Measurements from ENCODE around the gene ERGIC3. TPM values are rescaled to one million over a fixed set of nuclear protein-coding genes. Genes with fewer than 3 reads are reported as not detected.

The ERGIC3 gene
- total and polyA plus RNA-seq, 2 experiments from 2014 or later: 309 to 369 TPM

DNA sequence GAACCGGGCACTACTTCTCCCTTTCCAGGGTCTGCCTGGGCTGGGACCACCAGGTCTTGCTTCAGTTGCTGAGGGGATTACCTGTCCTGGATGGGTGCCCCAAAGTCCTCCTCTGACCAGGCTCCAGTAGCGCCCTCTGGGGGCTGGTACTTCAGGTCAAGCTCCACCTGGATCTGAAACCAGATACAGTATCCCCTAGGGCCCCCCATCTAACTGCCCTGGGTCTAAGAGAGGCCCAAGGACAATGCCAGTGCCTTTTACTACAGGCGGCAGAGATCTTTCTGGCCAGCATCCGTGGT lies 62.5 kb downstream of the ERGIC3 start:
- TF ChIP-seq, protein P1, sequence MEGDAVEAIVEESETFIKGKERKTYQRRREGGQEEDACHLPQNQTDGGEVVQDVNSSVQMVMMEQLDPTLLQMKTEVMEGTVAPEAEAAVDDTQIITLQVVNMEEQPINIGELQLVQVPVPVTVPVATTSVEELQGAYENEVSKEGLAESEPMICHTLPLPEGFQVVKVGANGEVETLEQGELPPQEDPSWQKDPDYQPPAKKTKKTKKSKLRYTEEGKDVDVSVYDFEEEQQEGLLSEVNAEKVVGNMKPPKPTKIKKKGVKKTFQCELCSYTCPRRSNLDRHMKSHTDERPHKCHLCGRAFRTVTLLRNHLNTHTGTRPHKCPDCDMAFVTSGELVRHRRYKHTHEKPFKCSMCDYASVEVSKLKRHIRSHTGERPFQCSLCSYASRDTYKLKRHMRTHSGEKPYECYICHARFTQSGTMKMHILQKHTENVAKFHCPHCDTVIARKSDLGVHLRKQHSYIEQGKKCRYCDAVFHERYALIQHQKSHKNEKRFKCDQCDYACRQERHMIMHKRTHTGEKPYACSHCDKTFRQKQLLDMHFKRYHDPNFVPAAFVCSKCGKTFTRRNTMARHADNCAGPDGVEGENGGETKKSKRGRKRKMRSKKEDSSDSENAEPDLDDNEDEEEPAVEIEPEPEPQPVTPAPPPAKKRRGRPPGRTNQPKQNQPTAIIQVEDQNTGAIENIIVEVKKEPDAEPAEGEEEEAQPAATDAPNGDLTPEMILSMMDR (IDR thresholded peaks at IDR 0.05; ENCODE audit: poor library complexity): peak; percentile 28
- no peak for TF ChIP-seq EZH2 (IDR thresholded peaks at IDR 0.05; ENCODE audit: borderline replicate concordance)
- H3K9me2 ChIP-seq (replicated peaks; ENCODE audit: insufficient read depth): no peaks in the 10 kb centered on the region
- H3K4me3 ChIP-seq: no peak overlapping the region
- WGBS (ENCODE audit: low lambda C conversion rate, missing lambda C conversion rate): 56% methylated on average over 4 of the region's 4 CpGs
- no peak overlapping the region for H3K4me2 ChIP-seq
- no peaks in the 10 kb centered on the region for H3K9me3 ChIP-seq (ENCODE audit: low read depth)
- no peaks in the 10 kb centered on the region for H4K20me1 ChIP-seq (ENCODE audit: insufficient read depth, poor library complexity, severe bottlenecking)
- peaks cover 25% of the 10 kb centered on the region for H3K27me3 ChIP-seq
- H3K79me2 ChIP-seq: no peaks in the 10 kb centered on the region
- DNase-seq (ENCODE audit: low spot score): no peak
- peaks cover 13% of the 10 kb centered on the region for H3K4me1 ChIP-seq (ENCODE audit: insufficient read depth)
- H3K27ac ChIP-seq: no peak overlapping the region
- H2AFZ ChIP-seq: no peak overlapping the region
- H3K36me3 ChIP-seq (replicated peaks; ENCODE audit: insufficient read depth, low read depth): no peaks in the 10 kb centered on the region

DNA sequence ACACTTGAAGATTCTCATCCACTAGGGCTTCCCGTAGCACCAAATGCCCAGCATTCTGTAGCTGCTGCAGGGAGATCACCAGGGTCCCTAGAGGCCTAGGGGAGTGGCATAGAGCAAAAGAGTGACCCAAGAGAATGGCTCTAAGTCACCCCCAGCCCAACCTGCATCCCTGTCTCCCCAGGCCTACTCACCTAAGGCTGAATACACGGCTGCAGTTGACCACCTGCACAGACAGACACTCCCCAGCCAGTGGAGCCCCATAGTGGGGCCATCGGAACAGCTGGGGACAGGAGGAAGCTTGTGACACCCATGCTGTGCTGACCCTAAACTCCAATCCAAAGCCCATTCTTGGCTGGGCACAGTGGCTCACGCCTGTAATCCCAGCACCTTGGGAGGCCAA lies 64.2 kb downstream of the ERGIC3 start:
- no peak for DNase-seq (ENCODE audit: low spot score)
- no peak overlapping the region for H3K4me3 ChIP-seq
- H3K9me2 ChIP-seq (replicated peaks; ENCODE audit: insufficient read depth): no peaks in the 10 kb centered on the region
- no peaks in the 10 kb centered on the region for H3K36me3 ChIP-seq (replicated peaks; ENCODE audit: insufficient read depth, low read depth)
- H3K27ac ChIP-seq: no peak overlapping the region
- peaks cover 8% of the 10 kb centered on the region for H3K4me1 ChIP-seq (ENCODE audit: insufficient read depth)
- no peaks in the 10 kb centered on the region for H3K9me3 ChIP-seq (ENCODE audit: low read depth)
- no peaks in the 10 kb centered on the region for H3K79me2 ChIP-seq
- peaks cover 10% of the 10 kb centered on the region for H3K27me3 ChIP-seq
- no peaks in the 10 kb centered on the region for H4K20me1 ChIP-seq (ENCODE audit: insufficient read depth, poor library complexity, severe bottlenecking)
- no peak for TF ChIP-seq EZH2phosphoT487 (IDR thresholded peaks at IDR 0.05; ENCODE audit: low read depth, severe bottlenecking, unreplicated experiment)
- TF ChIP-seq EZH2 (IDR thresholded peaks at IDR 0.05; ENCODE audit: borderline replicate concordance): no peak
- TF ChIP-seq, protein P1 (IDR thresholded peaks at IDR 0.05; ENCODE audit: poor library complexity): no peak
- H2AFZ ChIP-seq: no peak overlapping the region
- H3K4me2 ChIP-seq: no peak overlapping the region
- whole genome bisulfite sequencing (ENCODE audit: low lambda C conversion rate, missing lambda C conversion rate): 88% methylated on average over 4 of the region's 4 CpGs

Small RNA genes lying within 50 kb of the gene (small RNA-seq; reads per million reads assigned to genes)
- not detected for gene RPL37P1

Other genes with a start within 250 kb of the ERGIC3 start
- not detected in 2 replicates for gene FAM83C, start 249.7 kb upstream of the ERGIC3 start, total RNA-seq
- gene FAM83C, start 249.7 kb upstream of the ERGIC3 start, polyA plus RNA-seq: 0.10 TPM in 1 of 2 replicates, not detected in the other
- gene UQCC1, start 130.1 kb upstream of the ERGIC3 start, total RNA-seq: 28.2 and 31.8 TPM in 2 replicates
- gene UQCC1, start 130.1 kb upstream of the ERGIC3 start, polyA plus RNA-seq: 33.1 and 38.8 TPM in 2 replicates
- 1.0 and 1.6 TPM in 2 replicates for gene GDF5, start 103.8 kb upstream of the ERGIC3 start, total RNA-seq
- 2.0 and 2.7 TPM in 2 replicates for gene GDF5, start 103.8 kb upstream of the ERGIC3 start, polyA plus RNA-seq
- gene CEP250, start 86.5 kb upstream of the ERGIC3 start, total RNA-seq: 9.6 and 12.4 TPM in 2 replicates
- gene CEP250, start 86.5 kb upstream of the ERGIC3 start, polyA plus RNA-seq: 18.5 and 23.4 TPM in 2 replicates
- not detected in 2 replicates for gene C20orf173, start 12.4 kb upstream of the ERGIC3 start, total RNA-seq
- not detected in 2 replicates for gene C20orf173, start 12.4 kb upstream of the ERGIC3 start, polyA plus RNA-seq
- gene SPAG4, start 73.8 kb downstream of the ERGIC3 start, total RNA-seq: 7.9 and 11.0 TPM in 2 replicates
- gene SPAG4, start 73.8 kb downstream of the ERGIC3 start, polyA plus RNA-seq: 6.6 and 10.5 TPM in 2 replicates
- 66.9 and 68.9 TPM in 2 replicates for gene CPNE1, start 122.8 kb downstream of the ERGIC3 start, total RNA-seq
- 91.1 and 93.4 TPM in 2 replicates for gene CPNE1, start 122.8 kb downstream of the ERGIC3 start, polyA plus RNA-seq
- gene RBM12, start 122.8 kb downstream of the ERGIC3 start, total RNA-seq: 53.7 and 57.3 TPM in 2 replicates
- 20.6 and 22.5 TPM in 2 replicates for gene RBM12, start 122.8 kb downstream of the ERGIC3 start, polyA plus RNA-seq
- 48.5 and 49.0 TPM in 2 replicates for gene NFS1, start 157.3 kb downstream of the ERGIC3 start, total RNA-seq
- gene NFS1, start 157.3 kb downstream of the ERGIC3 start, polyA plus RNA-seq: 30.2 and 38.1 TPM in 2 replicates
- gene ROMO1, start 157.3 kb downstream of the ERGIC3 start, total RNA-seq: 285 and 383 TPM in 2 replicates
- 629 and 634 TPM in 2 replicates for gene ROMO1, start 157.3 kb downstream of the ERGIC3 start, polyA plus RNA-seq
- 334 and 423 TPM in 2 replicates for gene RBM39, start 200.2 kb downstream of the ERGIC3 start, total RNA-seq
- 200 and 260 TPM in 2 replicates for gene RBM39, start 200.2 kb downstream of the ERGIC3 start, polyA plus RNA-seq
- gene PHF20, start 229.9 kb downstream of the ERGIC3 start, total RNA-seq: 18.8 and 24.0 TPM in 2 replicates
- 24.0 and 24.2 TPM in 2 replicates for gene PHF20, start 229.9 kb downstream of the ERGIC3 start, polyA plus RNA-seq

Measured in hepatocyte (in vitro differentiated cells).